NCI-H1417 treated with DMSO at 0.1 percent for 48 hours (cell line): Measurements from ENCODE around the gene ZNF32.

ENCODE experiments used
- DNase-seq: peaks from one replicate; lab custom pipeline; 2025; lab: John Stamatoyannopoulos, UW

Gene ZNF32

GRCh38 chr10:43648398-43649184 lies at the start of gene ZNF32:
Gene ZNF32 (minus strand): TSS chr10:43648881. CDS start chr10:43646133, 2,748 bp downstream.
- no peak for DNase-seq

- DNase-seq, result no peak
These were observed 49.5 kb upstream of the ZNF32 start for GRCh38 chr10:43698156-43698555.

- no peak for DNase-seq
These were observed 48.3 kb upstream of the ZNF32 start for GRCh38 chr10:43696909-43697483.

- DNase-seq, result no peak
These were observed 47.0 kb upstream of the ZNF32 start for GRCh38 chr10:43695730-43696129.

- DNase-seq, result no peak
These were observed 46.6 kb upstream of the ZNF32 start for GRCh38 chr10:43695321-43695720.

- DNase-seq, result no peak
These were observed 45.8 kb upstream of the ZNF32 start for GRCh38 chr10:43694526-43694925.

GRCh38 chr10:43693602-43694001 lies 44.9 kb upstream of the ZNF32 start:
- no peak for DNase-seq

GRCh38 chr10:43692051-43692825 lies 43.6 kb upstream of the ZNF32 start:
- no peak for DNase-seq

- no peak for DNase-seq
These were observed 42.8 kb upstream of the ZNF32 start for GRCh38 chr10:43691485-43691884.

GRCh38 chr10:43689955-43690771 lies 41.5 kb upstream of the ZNF32 start:
- no peak for DNase-seq

GRCh38 chr10:43689618-43689954 lies 40.9 kb upstream of the ZNF32 start:
- DNase-seq, result no peak

GRCh38 chr10:43689007-43689491 lies 40.4 kb upstream of the ZNF32 start:
- no peak for DNase-seq

- DNase-seq, result no peak
These were observed 39.7 kb upstream of the ZNF32 start for GRCh38 chr10:43688348-43688892.

- no peak for DNase-seq
These were observed 38.7 kb upstream of the ZNF32 start for GRCh38 chr10:43687373-43687772.

- DNase-seq, result no peak
These were observed 37.7 kb upstream of the ZNF32 start for GRCh38 chr10:43686414-43686813.

GRCh38 chr10:43685744-43686143 lies 37.1 kb upstream of the ZNF32 start:
- no peak for DNase-seq

GRCh38 chr10:43684292-43684559 lies 35.5 kb upstream of the ZNF32 start:
- DNase-seq, result no peak

GRCh38 chr10:43683451-43684291 lies 35.0 kb upstream of the ZNF32 start:
- no peak for DNase-seq

- no peak for DNase-seq
These were observed 34.3 kb upstream of the ZNF32 start for GRCh38 chr10:43682956-43683355.

- DNase-seq, result no peak
These were observed 33.0 kb upstream of the ZNF32 start for GRCh38 chr10:43681721-43682120.

- no peak for DNase-seq
These were observed 32.5 kb upstream of the ZNF32 start for GRCh38 chr10:43681220-43681619.
